COLO668 (cell line): ENCODE results near the gene HNRNPH1.
"Not testable (repeated sequence)": the region's sequence is repeated elsewhere in the genome, so short reads cannot be mapped to it uniquely, and the experiment has no call there.

Source experiments
- DNase-seq: peaks from one replicate; lab custom pipeline; 2025; ENCODE audit not compliant: unreplicated experiment; lab: John Stamatoyannopoulos, UW

HNRNPH1 gene, protein sequence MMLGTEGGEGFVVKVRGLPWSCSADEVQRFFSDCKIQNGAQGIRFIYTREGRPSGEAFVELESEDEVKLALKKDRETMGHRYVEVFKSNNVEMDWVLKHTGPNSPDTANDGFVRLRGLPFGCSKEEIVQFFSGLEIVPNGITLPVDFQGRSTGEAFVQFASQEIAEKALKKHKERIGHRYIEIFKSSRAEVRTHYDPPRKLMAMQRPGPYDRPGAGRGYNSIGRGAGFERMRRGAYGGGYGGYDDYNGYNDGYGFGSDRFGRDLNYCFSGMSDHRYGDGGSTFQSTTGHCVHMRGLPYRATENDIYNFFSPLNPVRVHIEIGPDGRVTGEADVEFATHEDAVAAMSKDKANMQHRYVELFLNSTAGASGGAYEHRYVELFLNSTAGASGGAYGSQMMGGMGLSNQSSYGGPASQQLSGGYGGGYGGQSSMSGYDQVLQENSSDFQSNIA

DNA sequence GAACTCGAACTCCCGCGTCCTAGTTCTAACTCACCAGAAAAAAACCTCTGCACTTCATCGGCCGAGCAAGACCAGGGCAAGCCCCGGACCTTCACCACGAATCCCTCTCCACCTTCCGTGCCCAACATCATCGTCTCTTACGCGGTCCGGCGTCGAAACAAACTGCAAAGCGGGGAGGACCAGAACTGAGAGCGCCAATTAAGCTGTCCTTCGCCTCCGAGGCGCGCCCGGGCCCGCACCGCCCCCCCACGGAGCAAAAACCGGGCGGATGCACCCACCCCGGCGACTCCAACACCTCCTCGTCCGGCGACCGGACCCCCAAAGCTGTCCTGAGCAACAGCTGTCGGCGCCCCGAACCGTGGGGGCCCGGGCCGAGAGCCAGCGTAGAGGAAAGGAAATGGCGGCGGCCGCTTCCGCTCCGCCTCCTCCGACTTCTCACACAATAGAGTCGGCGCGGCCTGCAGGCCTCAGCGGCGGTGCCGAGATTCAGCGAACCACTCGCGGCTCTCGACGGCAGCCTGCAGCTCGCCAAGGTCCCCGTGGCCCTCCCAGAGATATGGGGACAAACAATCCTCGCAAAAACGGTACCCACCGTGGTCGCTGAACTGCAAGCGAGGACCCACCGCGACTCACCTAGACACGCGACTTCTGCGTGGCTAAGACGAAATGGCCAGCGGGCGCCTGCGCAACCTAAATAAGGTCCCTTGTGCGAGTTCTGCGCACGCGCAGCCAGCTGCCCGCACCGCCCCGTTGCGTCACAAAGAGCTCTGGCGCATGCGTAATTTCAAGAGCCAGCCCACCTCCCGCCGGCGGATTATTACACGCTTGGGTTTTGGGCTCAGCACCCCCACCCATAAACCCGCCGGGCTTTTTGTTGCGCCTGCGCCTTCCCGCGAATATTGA, at the start of gene HNRNPH1:
TSS of gene HNRNPH1 (minus strand) at position 669 of the 903 bp plus-strand sequence. CDS start at position 131, 538 bp downstream.
- DNase-seq: peak; percentile 94

DNA sequence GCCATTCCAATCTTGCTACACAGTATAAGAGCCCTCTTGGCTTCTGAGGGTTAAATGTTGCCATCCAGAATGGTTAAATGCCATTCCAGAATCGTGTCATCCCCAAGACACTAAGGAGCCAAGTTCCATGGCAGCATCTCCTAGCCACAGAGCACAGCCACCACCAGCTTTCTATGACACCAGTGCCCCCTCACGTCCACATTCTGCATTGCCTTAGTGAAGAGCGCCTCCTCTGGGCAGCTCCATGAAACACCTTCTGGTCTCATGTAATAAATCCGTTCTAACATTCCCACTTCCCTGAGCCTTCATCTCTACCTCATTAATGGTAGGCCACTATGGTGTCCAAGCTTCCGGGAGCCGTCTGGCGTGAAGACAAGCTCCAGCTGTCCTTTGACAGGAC, 44.9 kb upstream of the HNRNPH1 start:
- DNase-seq: peak; percentile 6

- not testable (repeated sequence) for DNase-seq
Measured at GRCh38 chr5:179661647-179662046, 38.2 kb upstream of the HNRNPH1 start.

- peak; percentile 5 for DNase-seq
Measured at GRCh38 chr5:179658179-179658856, 34.8 kb upstream of the HNRNPH1 start.

DNA sequence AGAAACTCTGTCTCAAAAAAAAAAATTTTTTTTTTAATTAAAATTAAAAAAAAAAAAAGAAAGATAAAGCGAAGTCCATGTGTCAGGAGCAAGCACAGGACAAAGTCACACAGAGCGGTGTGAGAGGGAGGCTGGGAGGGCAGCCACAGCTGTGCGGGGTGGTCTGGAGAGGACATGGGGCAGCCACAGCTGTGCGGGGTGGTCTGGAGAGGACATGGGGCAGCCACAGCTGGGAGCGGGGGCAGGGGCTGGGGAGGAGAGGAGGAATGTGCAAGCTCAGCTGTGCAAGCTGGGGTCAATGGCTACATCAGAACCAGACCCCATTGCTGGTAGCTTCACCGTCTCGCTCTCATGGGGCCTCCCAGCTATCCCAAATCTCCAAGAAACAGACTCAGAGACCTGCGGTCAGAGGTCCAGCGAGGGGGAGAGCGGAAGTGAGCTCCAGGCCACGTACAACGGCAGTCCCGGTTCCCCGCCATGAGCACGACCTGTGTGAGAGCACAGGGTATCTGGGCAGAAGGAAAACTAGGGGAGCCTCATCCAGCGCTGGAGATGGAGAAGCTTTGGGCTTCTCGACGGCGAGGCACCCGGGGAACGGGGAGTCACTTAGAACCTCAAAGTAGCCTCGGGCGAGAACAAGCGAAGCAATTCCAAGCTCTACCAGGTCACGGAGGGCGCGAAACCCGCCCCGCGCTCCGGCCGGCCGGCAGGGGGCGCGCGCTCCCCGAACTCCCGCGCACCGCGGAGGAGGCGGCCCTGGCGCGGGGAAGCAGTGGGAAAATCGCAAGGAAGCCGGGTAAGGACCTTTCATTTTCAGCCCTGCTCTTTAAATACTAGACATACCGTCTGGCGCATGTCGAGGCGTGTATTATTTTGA, 34.1 kb upstream of the HNRNPH1 start:
- DNase-seq: not testable (repeated sequence)

GRCh38 chr5:179653135-179653534, 29.7 kb upstream of the HNRNPH1 start:
- not testable (repeated sequence) for DNase-seq

GRCh38 chr5:179650245-179650644, 26.8 kb upstream of the HNRNPH1 start:
- not testable (repeated sequence) for DNase-seq

GRCh38 chr5:179649166-179649703, 25.8 kb upstream of the HNRNPH1 start:
- DNase-seq: not testable (repeated sequence)

DNA sequence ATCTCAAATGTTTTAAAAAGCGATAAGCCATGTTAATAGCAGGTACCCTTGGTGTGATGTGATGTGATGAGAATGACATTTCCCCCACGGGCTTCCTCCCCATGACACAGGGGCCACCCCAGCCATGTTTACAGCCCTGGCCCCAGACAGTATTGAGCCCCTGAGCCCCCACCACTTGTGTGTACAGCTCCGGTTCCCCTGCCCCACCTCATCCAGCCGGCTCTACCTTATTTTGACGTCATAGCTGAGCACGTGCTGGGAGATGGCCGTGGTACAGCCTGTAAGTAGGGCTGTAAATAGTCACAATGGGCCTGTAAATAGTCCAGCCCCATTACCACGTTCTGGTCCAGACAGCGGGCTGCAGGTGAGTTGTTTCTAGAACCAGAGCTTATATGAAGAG, 24.9 kb upstream of the HNRNPH1 start:
- no peak for DNase-seq

DNA sequence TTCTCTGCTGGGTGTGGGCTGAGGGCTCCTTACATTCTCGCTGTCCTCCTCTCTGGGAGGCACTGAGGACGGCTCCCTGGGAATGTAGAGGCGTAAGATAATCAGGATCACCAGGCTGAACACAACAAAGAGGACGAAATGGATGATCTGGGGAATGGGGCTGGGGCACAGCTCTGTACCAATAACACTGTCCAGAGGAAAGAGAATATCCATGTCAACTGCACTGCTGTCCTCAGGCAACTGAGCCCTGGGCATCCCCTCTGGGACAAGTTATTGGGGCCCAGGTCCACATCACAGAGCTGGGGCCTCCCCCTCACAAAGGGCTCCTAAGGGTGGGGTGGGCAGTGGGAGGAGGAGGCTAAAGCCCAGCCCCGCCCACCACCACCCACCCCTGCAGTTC, 21.3 kb upstream of the HNRNPH1 start:
- DNase-seq: not testable (repeated sequence)

DNA sequence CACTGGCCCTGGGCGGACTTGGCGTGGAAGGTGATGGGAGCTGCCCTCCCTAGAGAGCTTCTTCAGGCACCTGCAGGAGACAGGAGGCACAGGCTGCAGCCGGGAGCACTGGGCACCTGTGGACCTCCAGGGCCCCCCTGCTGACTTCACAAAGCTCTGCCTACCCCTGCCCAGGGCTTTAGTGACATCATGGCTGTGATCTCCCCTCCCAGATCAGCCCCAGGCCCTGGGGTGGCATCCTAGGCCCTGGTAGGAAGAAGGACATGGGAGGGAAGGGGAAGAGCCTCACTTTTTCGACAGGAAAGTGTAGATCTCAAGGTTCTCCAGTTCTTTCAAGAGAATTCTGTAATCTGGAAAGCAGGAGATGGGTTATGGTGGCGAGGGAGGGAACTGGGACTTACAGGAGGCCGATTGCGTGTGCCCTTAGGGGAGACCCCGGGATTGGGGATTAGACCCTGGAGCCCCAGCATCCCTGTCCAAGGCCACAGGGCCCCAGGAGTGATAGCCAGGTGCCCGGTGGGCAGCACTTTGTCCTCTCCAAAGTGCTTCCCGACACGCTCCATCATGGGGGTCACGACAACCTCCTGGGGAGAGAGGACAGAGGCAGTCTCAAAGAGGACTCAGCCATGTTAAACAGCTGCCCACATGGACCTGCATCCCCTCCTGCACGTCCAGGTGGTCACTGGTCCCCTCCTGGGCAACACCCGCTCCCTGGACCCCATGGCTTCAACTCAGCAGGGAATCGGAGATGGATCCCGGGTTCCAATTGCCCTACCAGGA, 19.9 kb upstream of the HNRNPH1 start:
- DNase-seq: not testable (repeated sequence)

DNA sequence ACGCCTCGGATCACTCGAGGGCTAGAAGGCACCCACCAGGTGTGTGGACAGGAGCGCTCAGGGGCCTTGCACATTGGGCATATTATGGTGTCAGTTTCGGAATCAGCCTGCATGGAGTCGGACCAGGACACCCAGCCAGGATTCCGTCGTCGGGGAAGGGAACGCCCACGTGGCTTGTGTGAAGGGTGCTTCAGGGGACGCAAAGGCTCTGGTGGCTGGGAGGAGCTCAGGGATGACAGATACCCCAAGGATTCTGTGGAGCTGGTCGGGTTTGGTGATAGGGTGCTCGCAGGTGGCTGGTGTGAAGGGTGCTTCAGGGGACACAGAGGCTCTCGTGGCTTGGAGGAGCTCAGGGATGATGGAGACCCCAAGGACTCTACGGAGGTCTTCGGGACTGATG, 19.2 kb upstream of the HNRNPH1 start:
- DNase-seq: not testable (repeated sequence)

GRCh38 chr5:179641745-179642144, 18.3 kb upstream of the HNRNPH1 start:
- DNase-seq: not testable (repeated sequence)

DNA sequence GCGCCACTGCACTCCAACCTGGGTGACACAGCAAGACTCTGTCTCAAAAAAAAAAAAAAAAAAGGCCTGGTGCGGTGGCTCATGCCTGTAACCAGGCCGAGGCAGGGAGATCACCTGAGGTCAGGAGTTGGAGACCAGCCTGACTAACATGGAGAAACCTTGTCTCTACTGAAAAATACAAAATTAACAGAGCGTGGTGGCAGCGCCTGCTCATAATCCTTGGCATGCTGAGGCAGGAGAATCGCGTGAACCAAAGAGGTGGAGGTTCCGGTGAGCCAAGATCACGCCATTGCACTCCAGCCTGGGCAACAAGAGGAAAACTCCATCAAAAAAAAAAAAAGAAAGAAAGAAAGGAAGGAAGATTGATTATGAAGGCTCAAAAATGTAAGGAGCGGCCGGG, 15.8 kb upstream of the HNRNPH1 start:
- DNase-seq: not testable (repeated sequence)

- DNase-seq: not testable (repeated sequence)
Measured at GRCh38 chr5:179634370-179635172, 11.1 kb upstream of the HNRNPH1 start.

GRCh38 chr5:179633501-179634369, 10.3 kb upstream of the HNRNPH1 start:
- DNase-seq: not testable (repeated sequence)

DNA sequence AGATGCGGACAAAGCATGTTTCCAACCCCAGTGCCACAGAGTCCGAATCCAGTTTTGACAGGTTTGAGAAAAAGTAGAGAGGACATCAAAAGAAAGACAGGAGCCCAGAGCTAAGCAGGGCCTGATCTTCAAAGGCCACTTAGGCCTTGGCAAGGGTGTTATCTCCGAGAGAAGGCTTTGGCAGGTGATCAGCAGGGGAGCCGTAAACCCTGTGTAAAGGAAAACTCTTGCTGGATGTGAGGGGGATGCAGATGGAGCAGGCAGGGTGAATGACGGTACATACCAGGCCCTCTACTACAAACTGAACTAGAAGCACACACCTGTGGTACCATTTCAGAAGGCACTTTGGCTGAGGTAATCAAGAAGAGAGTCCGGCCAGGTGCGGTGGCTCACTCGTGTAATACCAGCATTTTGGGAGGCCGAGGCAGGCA, 1.4 kb upstream of the HNRNPH1 start:
- no peak for DNase-seq
